OCI-LY3 (cell line): ENCODE measurements around the gene ADGRG6.

Experiments used
- CTCF ChIP-seq: fragments of 200-600, 300-600 bp; sonication (generic); IDR thresholded peaks from 2 replicates; pipeline ENCODE4 v1.5.1; 2014; ENCODE audit warnings: antibody characterized with exemption, low read length, low read depth
- EZH2phosphoT487 ChIP-seq: fragments of 200-600 bp; shearing (Covaris generic); IDR thresholded peaks from 2 replicates; pipeline ENCODE4 v1.6.1; 2018; ENCODE audit warnings: antibody characterized with exemption, mixed run types, low read depth

GRCh38 chr6:142357879-142358278 is 56.1 kb downstream of the ADGRG6 start:
- TF ChIP-seq CTCF (no peak), EZH2phosphoT487 (no peak)
